AG04449 (cell line): ENCODE measurements around the gene RPSA.
"Not testable (repeated sequence)": the region's sequence is repeated elsewhere in the genome, so short reads cannot be mapped to it uniquely, and the experiment has no call there.

Experiments used
- CTCF ChIA-PET: fragments of 350-600 bp; formaldehyde crosslinking; extraction: SDS; loops from one replicate; lab custom pipeline; 2021; ENCODE audit warnings: antibody characterized with exemption; lab: Yijun Ruan, JAX
- POLR2A ChIA-PET: fragments of 400-600, 350-600 bp; formaldehyde crosslinking; extraction: SDS; loops from one replicate; lab custom pipeline; 2020; ENCODE audit warnings: antibody characterized with exemption, inconsistent platforms; lab: Yijun Ruan, JAX
- DNase-seq: peaks from one replicate; pipeline ENCODE4 v3.0.0-alpha.2; 2010; ENCODE audit warnings: low read depth, low spot score
- H3K4me3 ChIP-seq: 2 replicates; pipeline ENCODE4 v1.5.1; 2011; ENCODE audit warnings: low read depth, mild to moderate bottlenecking, control low read depth, low read length
- CTCF ChIP-seq: IDR thresholded peaks from one replicate; pipeline ENCODE4 v1.5.1; 2011; ENCODE audit warnings: mild to moderate bottlenecking, moderate library complexity, low read length, control low read depth, inconsistent platforms; ENCODE audit not compliant: insufficient read depth; ENCODE audit errors: missing control alignments

Gene RPSA

DNA sequence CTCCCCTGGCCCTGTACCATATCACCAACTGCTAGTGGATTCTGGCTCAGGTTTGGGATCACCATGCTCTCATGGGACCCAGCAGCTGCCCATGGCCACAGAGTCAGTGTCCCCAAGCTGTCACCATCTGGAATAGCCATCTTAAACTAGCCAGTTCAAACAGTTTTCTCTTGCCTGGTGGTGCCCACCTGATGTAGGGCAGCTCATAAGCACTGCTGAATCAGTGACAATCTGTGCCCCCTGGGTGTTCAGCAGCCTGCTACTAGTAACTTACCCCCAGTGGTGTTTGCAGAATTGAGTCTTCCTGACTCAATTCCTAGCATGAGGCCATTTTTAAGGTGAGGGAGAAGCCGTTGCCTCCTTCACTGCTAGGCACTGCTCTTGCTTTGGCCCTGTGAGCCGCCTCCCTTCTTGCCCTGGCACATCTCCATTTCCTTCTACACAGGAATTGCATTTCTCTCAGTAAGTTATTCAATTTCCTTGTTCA, 7.9 kb downstream of the RPSA start:
- ChIA-PET CTCF (interaction anchor here (1.0 to 4.7 kb wide), 4 partner anchors 7 to 84 kb away, joined by 3 to 51 read pairs (median 30); partner anchors contain the start of gene RPSA), POLR2A (interaction anchor here (1.4 kb wide), 1 partner anchor 8 kb away, joined by 12 read pairs; the partner anchor contains the start of gene RPSA)

GRCh38 chr3:39415302-39415701, 8.8 kb downstream of the RPSA start:
- CTCF ChIA-PET: interaction anchor here (1.0 to 4.7 kb wide), 5 partner anchors 8 to 896 kb away, joined by 3 to 51 read pairs (median 26); partner anchors contain the start of gene RPSA
- POLR2A ChIA-PET: interaction anchor here (1.4 kb wide), 1 partner anchor 9 kb away, joined by 12 read pairs; the partner anchor contains the start of gene RPSA
- not testable (repeated sequence) for H3K4me3 ChIP-seq, DNase-seq

More for the DNA sequence above, 7.9 kb downstream of the RPSA start:
- no peak for DNase-seq
- TF ChIP-seq CTCF: no peak
- no peak overlapping the region for H3K4me3 ChIP-seq

- no peak overlapping the region for H3K4me3 ChIP-seq
- TF ChIP-seq CTCF: no peak
- CTCF ChIA-PET: interaction anchor here (1.0 to 4.7 kb wide), 10 partner anchors 8 to 895 kb away, joined by 3 to 51 read pairs (median 7); partner anchors contain the start of gene RPSA
- POLR2A ChIA-PET: interaction anchor here (1.4 to 1.5 kb wide), 2 partner anchors 9 kb away, joined by 4 to 12 read pairs; partner anchors contain the start of gene RPSA
- no peak for DNase-seq
Measured at GRCh38 chr3:39415983-39416382, 9.5 kb downstream of the RPSA start.

DNA sequence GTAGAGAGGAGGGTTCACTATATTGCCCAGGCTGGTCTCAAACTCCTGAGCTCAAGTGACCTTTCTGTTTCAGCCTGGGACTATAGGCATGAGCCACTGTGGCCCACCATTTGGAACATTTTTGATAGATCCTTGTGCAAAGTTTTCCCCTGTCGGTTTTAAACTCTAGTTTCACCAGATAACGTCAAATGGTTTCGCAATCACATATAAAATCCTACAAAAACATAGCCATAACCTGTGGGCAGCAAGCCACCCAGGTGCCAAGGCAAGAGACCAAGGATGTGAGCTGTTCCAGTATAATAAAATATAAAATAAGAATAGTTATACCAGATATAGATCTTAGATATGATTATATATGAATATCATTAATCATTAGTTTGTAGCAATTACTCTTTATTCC, 10.5 kb downstream of the RPSA start:
- not testable (repeated sequence) for H3K4me3 ChIP-seq, DNase-seq
- ChIA-PET POLR2A (interaction anchor here (1.5 kb wide), 1 partner anchor 11 kb away, joined by 4 read pairs; the partner anchor contains the start of gene RPSA), CTCF (interaction anchor here (0.9 to 4.7 kb wide), 10 partner anchors 9 to 892 kb away, joined by 3 to 51 read pairs (median 7); partner anchors contain the start of gene RPSA)

- CTCF ChIA-PET: interaction anchor here (2.4 kb wide), 1 partner anchor 8 kb away, joined by 13 read pairs; no protein-coding TSS in a partner anchor
- POLR2A ChIA-PET, H3K4me3 ChIP-seq, DNase-seq: not testable (repeated sequence)
Measured at GRCh38 chr3:39418556-39419225, 12.2 kb downstream of the RPSA start.

DNA sequence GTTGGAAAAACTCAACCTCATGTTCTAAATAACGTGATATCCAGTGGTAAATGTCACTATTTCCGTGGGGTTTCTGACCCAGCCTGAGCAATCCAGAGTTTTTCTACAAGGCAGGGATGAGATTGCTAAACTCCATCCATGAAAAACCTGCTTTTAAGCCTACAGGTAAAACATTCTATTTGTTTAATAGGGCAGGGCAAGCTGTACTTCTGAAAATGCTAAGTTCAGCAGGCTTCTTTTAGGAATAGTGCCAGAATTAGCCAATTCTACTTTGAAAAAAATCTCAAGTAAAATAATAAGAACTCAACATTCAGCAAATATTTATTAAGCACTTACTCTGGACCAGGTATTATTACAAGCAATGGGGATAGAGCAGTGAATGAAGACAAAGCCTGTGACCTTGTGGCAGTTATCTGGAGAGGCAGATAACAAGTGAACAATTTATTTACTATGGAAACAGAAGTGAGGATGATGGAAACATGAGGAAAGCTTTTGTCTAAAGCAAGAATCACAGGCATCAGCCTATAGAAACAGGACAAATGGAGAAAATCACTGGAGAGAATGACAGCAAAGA, 13.3 kb downstream of the RPSA start:
- POLR2A ChIA-PET: no interaction called here
- CTCF ChIA-PET: interaction anchor here (1.4 to 1.6 kb wide), 2 partner anchors 11 to 26 kb away, joined by 3 to 4 read pairs; no protein-coding TSS in a partner anchor
- H3K4me3 ChIP-seq: no peak overlapping the region
- TF ChIP-seq CTCF: no peak
- no peak for DNase-seq

DNA sequence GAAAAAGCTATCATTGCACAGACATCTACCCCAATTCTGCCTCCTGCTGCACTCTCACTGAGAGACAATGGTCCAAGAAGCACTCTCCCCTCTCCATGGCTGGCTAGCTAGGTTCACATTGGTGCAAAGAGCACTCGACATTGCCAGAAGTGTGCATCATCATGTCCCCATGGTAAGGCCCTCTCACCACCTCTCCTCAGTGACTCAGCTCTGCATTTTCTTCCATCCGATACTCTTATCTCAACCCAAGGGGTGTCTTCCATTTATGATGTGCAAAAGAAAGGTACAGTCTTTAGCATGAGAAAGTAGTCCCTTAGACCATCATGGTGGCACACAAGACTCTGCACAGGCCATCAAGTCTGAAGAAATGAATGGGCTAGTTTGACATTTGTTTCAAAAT, 14.0 kb downstream of the RPSA start:
- ChIA-PET CTCF (interaction anchor here (1.4 to 1.6 kb wide), 2 partner anchors 11 to 26 kb away, joined by 3 to 4 read pairs; no protein-coding TSS in a partner anchor), POLR2A (no interaction called here)
- no peak for DNase-seq
- no peak for TF ChIP-seq CTCF
- no peak overlapping the region for H3K4me3 ChIP-seq
